T-helper 1 cell treated with Interleukin-12 subunit alpha and Interleukin-12 subunit beta and Interleukin-4 antibody, amounts not matched to agents 30 ng/mL and 1 ng/mL, for 36 hours (primary cell): ENCODE results near the gene SLC28A1. TPM values are rescaled to one million over a fixed set of nuclear protein-coding genes. Genes with fewer than 3 reads are reported as not detected.

Experiments used
- intact Hi-C: fragments of 100-400 bp; cut with micrococcal nuclease; formaldehyde crosslinking; loops from one replicate; pipeline ENCODE4 v1.15.1; 2024
- total RNA-seq: library from RNA; stranded (reverse); gene quantifications from 2 replicates; pipeline ENCODE4 v1.2.3, GENCODE V29; 2022

The SLC28A1 gene
- total RNA-seq, 1 donor from 2014 or later = not detected

DNA sequence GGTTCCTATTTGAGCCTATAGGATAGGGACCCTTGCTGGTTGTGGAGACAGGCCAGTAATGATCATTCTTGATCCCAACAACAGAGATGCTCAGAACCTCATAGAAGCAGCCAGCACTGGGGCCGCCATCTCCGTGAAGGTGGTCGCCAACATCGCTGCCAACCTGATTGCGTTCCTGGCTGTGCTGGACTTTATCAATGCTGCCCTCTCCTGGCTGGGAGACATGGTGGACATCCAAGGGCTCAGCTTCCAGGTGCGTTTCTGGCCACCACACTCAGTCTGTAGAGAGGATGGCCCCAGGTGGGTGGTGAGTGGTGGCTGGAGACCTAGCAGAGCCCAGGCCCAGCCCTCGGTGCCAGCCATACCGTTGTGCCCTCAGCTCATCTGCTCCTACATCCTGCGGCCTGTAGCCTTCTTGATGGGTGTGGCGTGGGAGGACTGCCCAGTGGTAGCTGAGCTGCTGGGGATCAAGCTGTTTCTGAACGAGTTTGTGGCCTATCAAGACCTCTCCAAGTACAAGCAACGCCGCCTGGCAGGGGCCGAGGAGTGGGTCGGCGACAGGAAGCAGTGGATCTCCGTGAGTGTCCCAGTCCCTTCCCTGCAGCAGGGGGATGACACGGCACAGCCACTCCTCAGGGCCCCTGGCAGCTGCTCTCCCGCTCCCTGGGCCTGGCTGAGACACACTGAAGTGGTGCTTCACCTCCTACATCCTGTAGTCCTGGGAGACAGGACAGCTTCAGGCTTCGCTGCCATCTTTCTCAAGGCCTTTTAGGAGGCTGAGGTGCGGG is 50.7 kb downstream of the SLC28A1 start:
- intact Hi-C loops = no loop called here

DNA sequence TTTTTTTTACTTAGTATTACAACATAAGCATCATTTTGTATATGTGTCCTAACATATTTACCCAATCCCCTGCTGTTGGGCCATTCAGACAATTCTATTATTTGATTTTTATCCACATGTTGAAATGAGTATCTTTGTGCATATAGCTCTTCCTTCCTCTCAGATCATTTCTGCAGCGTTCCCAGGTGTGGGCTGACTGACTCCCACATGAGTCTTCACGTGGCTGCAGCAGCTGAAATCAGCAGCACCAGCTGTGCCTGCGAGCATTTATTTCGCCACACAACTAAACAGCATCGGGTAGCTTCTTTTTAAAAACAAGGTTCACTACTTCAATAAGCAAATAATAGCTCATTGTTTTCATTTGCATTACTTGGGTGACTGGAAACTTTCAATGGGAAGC is 52.7 kb downstream of the SLC28A1 start:
- intact Hi-C loops = no loop called here

DNA sequence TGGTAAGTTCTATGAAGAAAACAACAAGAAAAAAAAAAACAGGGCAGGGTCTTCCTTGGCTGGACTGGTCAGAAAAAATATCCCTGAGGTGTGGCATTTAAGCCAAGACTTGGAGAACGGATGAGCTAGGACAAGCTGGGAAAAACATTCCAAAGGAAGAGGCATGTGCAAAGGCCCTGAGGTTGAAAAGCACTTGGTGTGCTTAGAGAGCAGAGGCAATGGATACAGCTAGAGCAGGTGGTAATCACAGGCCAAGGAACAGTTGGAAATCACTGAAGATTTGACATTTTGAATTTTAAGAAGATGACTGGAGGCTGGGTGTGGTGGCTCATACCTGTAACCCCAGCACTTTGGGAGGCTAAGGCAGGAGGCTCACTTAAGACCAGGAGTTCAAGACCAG is 54.3 kb downstream of the SLC28A1 start:
- intact Hi-C loops = no loop called here

DNA sequence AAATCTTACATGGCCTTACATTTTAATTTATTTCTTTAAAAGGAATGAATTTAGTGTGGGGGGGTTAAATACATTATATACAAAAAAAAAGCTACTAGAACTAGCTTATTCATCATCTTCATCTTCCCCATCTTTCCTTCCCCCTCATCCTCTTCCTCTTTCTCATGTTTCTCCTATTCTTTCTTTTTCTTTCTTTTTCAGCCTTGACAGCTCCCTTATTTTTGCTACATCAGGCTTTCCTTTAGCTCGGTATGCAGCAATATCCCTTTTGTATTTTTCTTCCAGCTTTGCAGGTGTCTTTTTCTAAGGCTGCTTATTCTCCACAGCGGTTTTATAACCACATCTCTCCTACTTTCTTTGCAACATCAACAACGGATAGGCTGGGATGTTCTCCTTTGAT is 55.9 kb downstream of the SLC28A1 start:
- intact Hi-C loops = no loop called here

DNA sequence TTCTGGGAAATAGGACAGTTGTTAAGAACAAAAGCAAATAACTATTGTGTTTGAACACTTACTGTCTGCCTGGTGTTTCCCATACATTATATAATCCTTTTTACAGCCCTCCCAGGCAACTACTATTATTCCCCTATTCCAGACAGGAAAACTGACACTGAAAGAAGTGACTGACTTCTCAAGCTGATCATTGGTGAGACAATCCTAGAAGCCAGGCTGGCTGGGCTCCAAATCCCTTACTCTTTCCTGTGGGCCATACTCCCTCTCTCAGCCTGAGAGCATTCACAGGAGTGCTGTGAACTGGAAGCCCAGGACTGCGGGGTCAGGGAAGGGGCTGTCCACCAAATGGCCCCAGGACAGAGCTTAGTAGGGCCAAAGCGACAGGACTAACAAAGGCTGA is 58.0 kb downstream of the SLC28A1 start:
- intact Hi-C loops = no loop called here

DNA sequence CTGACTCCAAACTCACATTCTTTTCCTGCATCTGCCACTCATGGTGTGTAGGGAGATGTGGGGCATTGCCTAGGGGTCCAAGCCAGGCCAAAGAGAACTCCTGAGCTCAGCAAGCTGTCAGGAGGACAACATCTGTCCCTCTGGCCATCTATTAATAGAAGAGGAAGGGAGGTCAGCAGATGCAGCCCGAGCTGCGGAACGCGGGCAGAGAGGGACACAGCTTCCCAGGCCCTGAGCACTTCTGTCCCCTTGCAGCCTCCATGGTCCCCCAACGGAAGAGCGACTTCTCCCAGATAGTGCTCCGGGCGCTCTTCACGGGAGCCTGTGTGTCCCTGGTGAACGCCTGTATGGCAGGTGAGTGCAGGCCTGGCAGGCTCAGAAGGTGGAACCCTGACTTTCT is 59.8 kb downstream of the SLC28A1 start:
- intact Hi-C loops = no loop called here

DNA sequence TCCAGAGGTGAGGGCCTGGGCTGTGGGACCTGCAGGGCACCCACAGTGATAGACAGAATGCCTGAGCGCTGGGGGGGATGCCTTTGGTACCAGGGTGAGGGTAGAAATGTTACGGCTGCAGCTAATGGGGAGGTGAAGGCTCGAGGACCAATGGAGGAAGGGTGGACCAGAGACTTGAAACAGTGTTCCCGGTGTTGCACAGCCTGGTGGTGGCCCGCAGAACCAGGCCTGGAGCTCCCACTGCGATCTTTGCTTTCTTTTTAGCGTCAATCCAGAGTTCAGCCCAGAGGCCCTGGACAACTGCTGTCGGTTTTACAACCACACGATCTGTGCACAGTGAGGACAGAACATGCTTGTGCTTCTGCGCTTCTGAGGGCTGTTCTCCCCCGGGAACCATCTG is 60.4 kb downstream of the SLC28A1 start:
- intact Hi-C loops = no loop called here

DNA sequence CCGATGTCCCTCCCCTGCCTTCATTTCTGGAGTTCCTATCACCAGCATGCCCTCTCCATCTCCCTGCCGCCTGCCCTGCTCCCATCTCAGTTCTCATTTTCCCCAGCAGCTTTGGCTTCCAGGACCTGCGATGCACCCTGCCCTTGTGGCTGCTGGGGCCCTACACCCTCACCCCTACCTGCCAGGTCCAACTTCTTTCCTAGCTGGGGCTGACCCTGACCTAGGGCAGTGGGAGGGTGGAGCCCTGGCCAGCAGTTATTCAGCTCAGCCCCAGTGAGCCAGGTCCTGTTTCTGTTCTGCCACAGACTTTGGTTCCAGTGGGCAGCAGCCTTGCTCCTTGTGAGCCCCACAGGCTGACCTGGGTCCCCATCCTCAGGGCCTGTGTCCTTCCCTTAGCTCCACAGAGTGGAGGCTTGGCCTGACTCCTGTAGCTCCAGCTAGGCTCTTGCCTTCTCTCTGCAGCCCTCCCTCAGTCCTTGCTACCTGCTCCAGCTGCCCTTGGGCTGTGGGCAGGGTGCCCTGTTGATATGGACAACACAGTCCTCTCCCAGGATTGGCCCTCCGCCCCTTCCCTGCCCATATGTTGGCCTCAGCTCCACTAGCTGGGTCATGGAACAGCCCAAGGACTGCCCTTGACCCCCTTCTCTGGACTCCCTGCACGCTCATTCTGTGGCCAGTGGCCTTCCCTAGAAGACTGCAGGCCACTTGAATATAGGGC is 62.5 kb downstream of the SLC28A1 start:
- intact Hi-C loops = no loop called here

DNA sequence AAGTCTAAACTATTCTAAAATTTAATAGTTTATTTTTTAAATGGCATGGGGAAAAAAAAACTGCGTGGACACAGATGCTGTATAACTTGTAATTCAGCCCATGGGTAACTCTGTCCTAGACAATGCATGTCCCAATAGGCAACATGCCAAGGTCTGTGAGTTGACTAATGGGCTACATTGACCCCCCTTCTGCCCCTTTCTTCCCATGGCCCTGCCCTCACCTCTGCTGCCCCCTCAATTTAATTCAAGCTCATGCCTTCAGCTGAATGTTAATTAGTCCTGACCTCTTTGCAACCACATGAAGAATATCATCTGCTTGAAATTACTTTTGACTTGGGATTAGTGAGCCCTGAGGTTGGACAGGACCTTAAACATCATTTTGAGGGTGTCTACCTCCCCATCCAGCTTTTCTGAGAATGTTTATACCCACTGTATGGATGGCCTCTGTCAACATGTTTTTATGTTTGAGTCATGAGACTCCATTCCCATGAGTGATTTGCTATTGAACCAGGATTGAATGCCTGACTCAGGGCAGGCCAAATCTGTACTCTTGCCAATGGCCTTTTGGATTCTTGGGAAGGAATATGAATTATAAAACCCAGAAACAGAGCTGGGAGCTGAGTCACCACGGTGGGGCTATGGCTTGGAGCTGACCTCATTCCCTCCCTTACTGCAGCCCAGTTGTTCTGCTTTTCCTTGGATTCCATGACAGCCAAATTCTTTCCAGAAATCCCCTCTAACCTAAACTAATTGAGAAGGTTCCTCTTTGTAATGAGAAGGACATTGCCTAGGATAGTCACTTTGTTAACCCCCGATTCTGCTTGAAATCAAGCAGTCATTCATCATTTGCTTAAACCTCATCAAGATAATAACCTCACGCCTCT is 63.7 kb downstream of the SLC28A1 start:
- intact Hi-C loops = no loop called here

DNA sequence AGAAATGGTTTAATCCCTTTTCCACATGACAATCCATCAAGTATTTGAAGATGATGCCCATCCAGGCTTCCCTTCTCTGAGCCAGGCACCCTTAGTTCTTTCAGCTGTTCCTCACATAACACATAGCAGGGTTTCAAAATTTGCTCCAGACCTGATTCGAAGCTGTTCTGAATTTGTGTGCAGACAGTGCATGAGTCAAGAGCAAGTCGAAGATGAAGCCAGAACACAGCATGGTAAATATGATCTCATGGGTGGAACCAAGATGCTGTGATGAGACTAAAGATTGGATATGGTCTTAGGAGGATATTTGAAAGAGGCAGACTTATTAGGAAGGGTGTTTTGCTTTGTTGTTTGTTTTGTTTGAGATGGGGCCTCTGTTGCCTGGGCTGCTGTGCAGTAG is 64.6 kb downstream of the SLC28A1 start:
- intact Hi-C loops = no loop called here

DNA sequence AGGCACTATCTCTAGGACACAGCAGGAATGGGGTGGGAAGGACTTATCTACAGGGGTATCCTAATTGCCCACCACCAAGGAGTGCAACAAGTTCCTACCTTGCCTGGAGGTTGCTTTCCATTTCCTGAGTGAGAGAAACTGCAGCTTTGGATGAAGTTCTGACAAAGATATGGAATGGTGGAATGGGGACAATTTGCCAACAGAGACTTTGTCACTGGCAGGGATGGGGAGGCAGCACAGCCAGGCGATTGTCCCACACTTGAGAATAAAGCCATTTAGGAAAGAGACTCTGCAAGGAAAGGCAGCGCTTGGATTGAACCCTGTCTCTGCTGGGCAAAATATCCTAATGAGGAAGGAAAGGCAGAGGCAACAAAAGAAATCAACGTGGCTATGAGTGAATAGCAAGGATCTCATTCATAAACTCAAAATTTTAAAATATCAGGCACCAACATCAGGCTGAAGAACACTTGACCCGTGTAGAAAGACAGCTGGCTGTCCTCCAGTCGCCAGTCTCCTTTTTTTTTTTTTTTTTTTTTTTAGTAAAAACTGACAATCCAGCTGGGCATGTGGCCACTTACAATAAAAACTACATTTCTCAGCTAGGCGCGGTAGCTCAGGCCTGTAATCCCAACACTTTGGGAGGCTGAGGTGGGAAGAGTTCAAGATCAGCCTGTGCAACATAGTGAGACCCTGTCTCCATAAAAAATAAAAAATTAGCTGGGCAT is 65.5 kb downstream of the SLC28A1 start:
- intact Hi-C loops = no loop called here

DNA sequence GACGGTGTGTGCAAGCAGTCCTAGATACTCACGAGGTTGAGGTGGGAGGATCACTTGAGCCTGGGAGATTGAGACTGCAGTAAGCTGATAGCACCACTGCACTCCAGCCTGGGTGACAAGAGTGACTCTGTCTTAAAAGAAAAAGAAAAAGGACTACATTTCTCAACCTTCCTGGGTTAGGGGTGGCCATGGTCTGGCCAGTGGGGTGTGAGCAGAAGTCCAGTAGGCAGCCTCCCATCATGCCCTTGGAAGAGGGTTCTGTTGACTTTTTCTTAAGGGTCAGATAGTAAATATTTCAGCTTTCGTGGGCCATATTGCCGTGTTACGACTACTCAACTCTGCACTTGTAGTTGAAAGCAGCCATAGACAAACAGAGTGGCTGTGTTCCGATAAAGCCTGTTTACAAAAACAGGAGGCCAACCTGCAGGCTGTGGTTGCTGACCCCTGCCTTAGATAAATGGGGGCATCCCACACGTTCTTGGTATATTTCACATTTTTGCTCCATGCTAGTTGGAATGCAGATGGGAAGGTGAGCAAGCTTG is 66.2 kb downstream of the SLC28A1 start:
- intact Hi-C loops = no loop called here

DNA sequence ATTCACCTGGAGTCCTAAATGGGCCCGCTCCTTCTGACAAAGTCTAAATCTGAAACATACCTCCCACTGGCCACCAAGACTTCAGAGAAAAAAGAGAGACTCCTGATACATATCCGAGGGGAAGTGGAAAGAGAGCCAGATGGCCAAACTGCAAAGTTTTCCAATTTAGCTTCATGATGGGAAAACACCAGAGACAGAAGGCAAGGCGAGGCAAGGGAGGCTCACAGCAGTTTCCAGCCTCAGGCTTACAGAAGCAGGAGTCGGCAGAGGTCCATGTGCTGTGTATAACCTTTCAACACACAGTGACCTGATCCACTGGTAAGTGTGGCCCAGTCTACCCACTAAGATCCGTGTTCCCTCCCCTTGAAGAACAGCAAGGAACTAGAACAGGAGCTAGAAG is 67.3 kb downstream of the SLC28A1 start:
- intact Hi-C loops = no loop called here

DNA sequence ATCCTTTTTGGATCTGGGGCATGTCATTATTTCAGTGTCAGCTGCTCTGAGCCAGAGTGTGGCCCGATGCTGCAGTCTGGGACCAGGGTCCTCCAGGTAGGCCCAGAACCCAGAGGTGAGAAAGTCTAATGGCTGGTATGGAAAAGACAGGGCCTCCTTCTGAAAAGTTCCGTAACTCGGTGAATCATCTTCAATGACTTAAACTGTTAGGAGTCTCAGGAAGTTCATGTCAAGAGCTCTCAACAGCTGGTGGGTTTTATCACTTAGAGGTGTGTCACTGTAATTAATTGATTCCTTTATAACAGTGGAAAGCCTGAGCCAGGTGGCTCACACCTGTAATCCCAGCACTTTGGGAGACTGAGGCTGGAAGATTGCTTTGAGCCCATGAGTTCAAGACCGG is 68.7 kb downstream of the SLC28A1 start:
- intact Hi-C loops = no loop called here

DNA sequence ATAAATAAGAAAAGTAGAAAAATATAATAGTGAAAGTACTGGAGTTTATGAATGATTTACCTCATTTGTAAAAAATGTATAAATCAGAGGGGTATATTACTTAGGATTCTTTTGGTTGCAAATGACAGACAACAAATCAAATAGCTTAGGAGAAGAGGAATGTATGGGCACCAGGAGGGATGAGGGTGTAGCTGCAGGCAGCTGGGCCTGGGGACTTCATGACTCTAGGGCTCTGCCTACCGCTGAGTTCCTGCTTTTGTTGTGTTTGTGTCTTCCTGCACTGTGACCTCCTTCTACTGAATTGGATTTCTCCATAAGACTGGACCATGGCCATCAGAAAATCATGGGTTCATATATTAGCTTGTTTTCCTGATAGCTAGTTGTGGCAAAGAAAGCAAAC is 69.3 kb downstream of the SLC28A1 start:
- intact Hi-C loops = no loop called here

DNA sequence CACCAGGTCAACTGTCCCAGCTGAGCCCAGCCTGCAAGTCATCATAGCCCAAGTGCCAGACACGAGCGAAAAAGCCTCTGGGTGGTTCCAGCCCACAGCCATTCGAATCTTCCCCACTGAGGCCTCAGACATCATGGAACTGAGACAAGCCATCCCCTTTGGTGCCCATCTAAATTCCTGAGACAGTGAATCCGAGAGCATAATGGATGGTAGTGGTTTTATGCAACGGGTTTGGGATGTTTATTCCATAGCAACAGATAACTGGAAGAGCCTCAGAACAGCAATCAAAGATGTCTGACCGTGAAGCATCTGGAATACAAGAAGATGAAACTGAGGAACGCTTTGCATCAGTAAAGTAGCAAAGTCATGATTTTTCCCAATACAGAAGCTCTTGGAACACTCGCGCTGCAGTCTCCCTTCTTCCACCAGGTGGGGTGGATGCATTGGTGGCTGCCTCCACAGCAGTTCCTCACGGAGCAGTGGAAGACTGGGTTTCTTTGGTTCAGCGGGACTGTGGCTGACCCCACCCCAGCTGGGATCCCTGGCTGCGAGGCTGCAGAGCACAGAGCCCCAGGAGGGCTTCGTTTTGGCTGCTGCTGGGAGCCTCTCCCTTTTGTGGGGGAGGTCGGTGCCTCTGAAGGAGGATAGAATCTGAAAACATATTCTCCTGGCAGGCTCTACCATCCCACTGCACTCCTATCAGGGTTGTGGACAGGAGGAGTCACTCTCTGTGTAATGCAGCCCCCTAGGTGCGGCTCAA is 70.8 kb downstream of the SLC28A1 start:
- intact Hi-C loops = loop anchor here (1.0 kb wide), 1 partner anchor 89 kb away; no protein-coding TSS in a partner anchor

DNA sequence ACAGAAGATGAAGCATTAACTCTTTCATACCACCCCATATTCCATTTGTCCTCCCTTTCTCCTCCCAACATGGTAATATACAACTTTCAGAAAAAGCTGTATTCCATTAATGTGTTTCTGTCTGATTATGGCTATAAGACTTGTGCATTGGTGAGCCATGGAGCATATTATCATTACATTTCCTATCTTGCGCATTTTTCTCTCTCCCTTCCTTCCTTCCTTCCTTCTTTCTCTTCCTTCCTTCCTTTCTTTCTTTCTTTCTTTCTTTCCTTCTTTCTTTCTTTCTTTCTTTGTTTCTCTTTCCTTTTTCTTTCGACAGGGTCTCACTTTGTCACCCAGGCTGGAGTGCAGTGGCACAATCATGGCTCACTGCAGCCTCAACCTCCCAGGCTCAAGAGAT is 71.7 kb downstream of the SLC28A1 start:
- intact Hi-C loops = no loop called here

DNA sequence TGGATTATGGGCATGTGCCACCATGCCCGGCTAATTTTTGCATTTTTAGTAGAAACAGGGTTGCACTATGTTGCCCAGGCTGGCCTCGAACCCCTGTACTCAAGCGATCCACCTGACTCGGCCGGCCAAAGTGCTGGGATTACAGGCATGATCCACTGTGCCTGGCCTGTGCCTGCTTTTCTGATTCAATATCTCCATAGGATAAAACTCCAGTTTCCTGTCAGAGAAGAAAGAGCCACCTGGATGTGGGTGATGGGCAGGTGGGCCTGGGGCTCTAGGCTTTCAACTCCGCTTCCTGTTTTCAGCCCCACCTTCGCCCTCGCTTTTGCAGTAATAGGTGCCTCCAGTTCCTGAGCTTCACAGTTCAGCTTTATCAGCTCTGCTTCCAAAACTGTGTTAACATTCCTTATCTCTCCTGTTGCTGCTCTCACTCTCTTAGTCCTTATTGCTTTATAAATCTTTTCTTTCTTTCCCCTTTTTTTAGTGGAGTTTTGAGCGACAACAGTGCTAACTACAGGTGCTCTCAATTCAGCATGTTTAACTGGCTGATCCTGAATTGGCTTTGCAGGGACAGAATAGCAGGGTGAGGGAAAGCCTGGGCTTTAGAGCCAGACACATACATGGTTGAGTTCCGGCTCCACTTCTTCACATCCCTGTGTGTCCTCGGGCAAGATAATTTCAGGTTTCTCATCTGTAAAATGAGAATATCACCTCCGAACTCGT is 76.1 kb downstream of the SLC28A1 start:
- intact Hi-C loops = no loop called here

DNA sequence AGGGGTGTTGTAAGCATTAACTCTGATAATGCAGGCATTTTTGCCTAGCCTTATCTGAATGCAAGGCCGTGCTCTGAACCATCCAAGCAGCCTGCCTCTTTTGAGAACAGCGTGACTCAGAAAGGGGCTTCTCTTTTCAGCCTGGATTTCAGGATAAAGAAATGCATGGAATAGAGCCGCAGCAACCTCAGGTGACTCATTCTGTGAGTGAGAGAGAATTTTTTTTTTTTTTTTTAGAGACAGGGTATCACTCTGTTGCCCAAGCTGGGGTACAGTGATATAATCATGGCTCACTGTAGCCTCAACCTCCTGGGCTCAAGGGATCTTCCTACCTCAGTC is 76.6 kb downstream of the SLC28A1 start:
- intact Hi-C loops = no loop called here

DNA sequence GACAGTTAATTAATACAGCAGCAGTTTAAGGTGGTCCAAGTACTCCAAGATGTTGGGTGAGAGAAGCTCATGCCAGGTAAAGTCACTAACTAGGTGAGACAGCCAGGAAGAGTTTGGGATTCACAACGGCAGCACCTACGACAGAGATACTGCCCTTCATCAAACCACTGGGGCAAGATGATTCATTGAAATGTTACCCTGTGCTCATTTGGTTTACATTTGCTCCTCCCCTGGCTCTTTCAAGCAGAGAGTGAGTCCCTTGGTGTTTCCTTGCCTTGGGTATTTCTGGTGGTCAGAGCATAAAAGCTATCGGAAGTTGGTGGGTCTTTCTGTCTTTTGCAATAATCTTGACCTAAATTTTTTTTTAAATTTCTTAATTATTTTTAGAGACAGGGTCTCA is 77.2 kb downstream of the SLC28A1 start:
- intact Hi-C loops = no loop called here
